ENCODE data around the gene ATXN8OS. TPM values are rescaled to one million over a fixed set of nuclear protein-coding genes. Genes with fewer than 3 reads are reported as not detected.
"Not testable (repeated sequence)": the region's sequence is repeated elsewhere in the genome, so short reads cannot be mapped to it uniquely, and the experiment has no call there.

Gene ATXN8OS
- total RNA-seq = not detected

GRCh38 chr13:70107498-70108281 lies at the start of gene ATXN8OS:
Gene ATXN8OS (plus strand): TSS chr13:70107826.
- H3K9me3 Mint-ChIP-seq = peaks cover 20% of the 10 kb centered on the region
- no peak within 1 kb of the TSS for H3K27ac Mint-ChIP-seq
- H3K27me3 Mint-ChIP-seq = no peaks in the 10 kb centered on the region
- H3K36me3 Mint-ChIP-seq = peaks cover 5% of the 10 kb centered on the region
- H3K4me3 Mint-ChIP-seq = no peak within 1 kb of the TSS
- ATAC-seq (no peak), DNase-seq (ENCODE audit: low spot score) (no peak)
- H3K4me1 Mint-ChIP-seq (ENCODE audit: low read depth in 2 of 2) = no peaks in the 10 kb centered on the region

GRCh38 chr13:70080012-70080411 lies 27.6 kb upstream of the ATXN8OS start:
- H3K27ac Mint-ChIP-seq = no peak overlapping the region
- H3K4me3 Mint-ChIP-seq = no peak overlapping the region
- peaks cover 11% of the 10 kb centered on the region for H3K9me3 Mint-ChIP-seq
- no peak for ATAC-seq
- H3K27me3 Mint-ChIP-seq = no peaks in the 10 kb centered on the region
- no peak for DNase-seq (ENCODE audit: low spot score)
- no peaks in the 10 kb centered on the region for H3K4me1 Mint-ChIP-seq (ENCODE audit: low read depth in 2 of 2)
- peaks cover 4% of the 10 kb centered on the region for H3K36me3 Mint-ChIP-seq

GRCh38 chr13:70087247-70087646 lies 20.4 kb upstream of the ATXN8OS start:
- H3K9me3 Mint-ChIP-seq = peaks cover 26% of the 10 kb centered on the region
- peaks cover 6% of the 10 kb centered on the region for H3K36me3 Mint-ChIP-seq
- H3K27ac Mint-ChIP-seq = no peak overlapping the region
- DNase-seq (ENCODE audit: low spot score) = no peak
- H3K4me3 Mint-ChIP-seq = no peak overlapping the region
- H3K4me1 Mint-ChIP-seq (ENCODE audit: low read depth in 2 of 2) = no peaks in the 10 kb centered on the region
- ATAC-seq = no peak
- H3K27me3 Mint-ChIP-seq = no peaks in the 10 kb centered on the region

- DNase-seq (ENCODE audit: low spot score) (no peak), ATAC-seq (no peak)
- Mint-ChIP-seq H3K4me1 (ENCODE audit: low read depth in 2 of 2) (no peaks in the 10 kb centered on the region), H3K9me3 (peaks cover 26% of the 10 kb centered on the region), H3K4me3 (no peak overlapping the region), H3K27ac (no peak overlapping the region), H3K36me3 (peaks cover 6% of the 10 kb centered on the region), H3K27me3 (no peaks in the 10 kb centered on the region)
Observed at GRCh38 chr13:70088926-70089325, 18.7 kb upstream of the ATXN8OS start.

GRCh38 chr13:70090036-70090723 lies 17.4 kb upstream of the ATXN8OS start:
- Mint-ChIP-seq H3K36me3 (peaks cover under 1% of the 10 kb centered on the region), H3K9me3 (peaks cover 22% of the 10 kb centered on the region), H3K4me3 (no peak overlapping the region), H3K4me1 (ENCODE audit: low read depth in 2 of 2) (no peaks in the 10 kb centered on the region), H3K27me3 (no peaks in the 10 kb centered on the region), H3K27ac (no peak overlapping the region)
- ATAC-seq (no peak), DNase-seq (ENCODE audit: low spot score) (no peak)

GRCh38 chr13:70098669-70099068 lies 9.0 kb upstream of the ATXN8OS start:
- Mint-ChIP-seq H3K27me3 (no peaks in the 10 kb centered on the region), H3K36me3 (no peaks in the 10 kb centered on the region), H3K4me1 (ENCODE audit: low read depth in 2 of 2) (no peaks in the 10 kb centered on the region), H3K27ac (no peak overlapping the region), H3K9me3 (peaks cover 12% of the 10 kb centered on the region), H3K4me3 (no peak overlapping the region)
- DNase-seq (ENCODE audit: low spot score) = no peak
- ATAC-seq = no peak

- no peaks in the 10 kb centered on the region for H3K4me1 Mint-ChIP-seq (ENCODE audit: low read depth in 2 of 2)
- H3K36me3 Mint-ChIP-seq = peaks cover 5% of the 10 kb centered on the region
- no peak overlapping the region for H3K4me3 Mint-ChIP-seq
- peaks cover 16% of the 10 kb centered on the region for H3K9me3 Mint-ChIP-seq
- DNase-seq (ENCODE audit: low spot score) (no peak), ATAC-seq (no peak)
- no peak overlapping the region for H3K27ac Mint-ChIP-seq
- H3K27me3 Mint-ChIP-seq = no peaks in the 10 kb centered on the region
Observed at GRCh38 chr13:70104481-70104880, 3.1 kb upstream of the ATXN8OS start.

GRCh38 chr13:70107125-70107497 lies 515 bp upstream of the ATXN8OS start:
- Mint-ChIP-seq H3K27me3 (no peaks in the 10 kb centered on the region), H3K4me3 (no peak overlapping the region), H3K4me1 (ENCODE audit: low read depth in 2 of 2) (no peaks in the 10 kb centered on the region), H3K9me3 (peaks cover 20% of the 10 kb centered on the region), H3K36me3 (peaks cover 5% of the 10 kb centered on the region), H3K27ac (no peak overlapping the region)
- DNase-seq (ENCODE audit: low spot score) = no peak
- no peak for ATAC-seq

GRCh38 chr13:70108356-70109105 lies 905 bp downstream of the ATXN8OS start, which contains the start of gene KLHL1:
Gene KLHL1 (minus strand): TSS chr13:70108452. CDS start chr13:70107699, 753 bp downstream.
- Mint-ChIP-seq H3K27ac (no peak within 1 kb of the TSS), H3K36me3 (peaks cover 5% of the 10 kb centered on the region), H3K4me1 (ENCODE audit: low read depth in 2 of 2) (no peaks in the 10 kb centered on the region), H3K9me3 (peaks cover 12% of the 10 kb centered on the region), H3K4me3 (no peak within 1 kb of the TSS), H3K27me3 (no peaks in the 10 kb centered on the region)
- DNase-seq (ENCODE audit: low spot score) (no peak), ATAC-seq (no peak)

GRCh38 chr13:70117338-70117905 lies 9.8 kb downstream of the ATXN8OS start:
- Mint-ChIP-seq H3K4me1 (ENCODE audit: low read depth in 2 of 2) (no peaks in the 10 kb centered on the region), H3K4me3 (no peak overlapping the region), H3K27ac (no peak overlapping the region), H3K9me3 (peaks cover 6% of the 10 kb centered on the region), H3K27me3 (no peaks in the 10 kb centered on the region), H3K36me3 (peaks cover 5% of the 10 kb centered on the region)
- ATAC-seq = no peak
- no peak for DNase-seq (ENCODE audit: low spot score)

GRCh38 chr13:70125693-70126092 lies 18.1 kb downstream of the ATXN8OS start:
- Mint-ChIP-seq H3K36me3 (no peaks in the 10 kb centered on the region), H3K4me3 (no peak overlapping the region), H3K27ac (no peak overlapping the region), H3K4me1 (ENCODE audit: low read depth in 2 of 2) (no peaks in the 10 kb centered on the region), H3K9me3 (peaks cover 15% of the 10 kb centered on the region), H3K27me3 (no peaks in the 10 kb centered on the region)
- DNase-seq (ENCODE audit: low spot score) = no peak
- no peak for ATAC-seq

- peaks cover 19% of the 10 kb centered on the region for H3K9me3 Mint-ChIP-seq
- no peaks in the 10 kb centered on the region for H3K27me3 Mint-ChIP-seq
- H3K27ac Mint-ChIP-seq = no peak overlapping the region
- DNase-seq (ENCODE audit: low spot score) (no peak), ATAC-seq (no peak)
- H3K36me3 Mint-ChIP-seq = no peaks in the 10 kb centered on the region
- H3K4me1 Mint-ChIP-seq (ENCODE audit: low read depth in 2 of 2) = no peaks in the 10 kb centered on the region
- H3K4me3 Mint-ChIP-seq = no peak overlapping the region
Observed at GRCh38 chr13:70128098-70128497, 20.5 kb downstream of the ATXN8OS start.

- H3K4me3 Mint-ChIP-seq; H3K27me3 Mint-ChIP-seq; DNase-seq (ENCODE audit: low spot score); H3K36me3 Mint-ChIP-seq; H3K4me1 Mint-ChIP-seq (ENCODE audit: low read depth in 2 of 2); ATAC-seq; H3K27ac Mint-ChIP-seq; H3K9me3 Mint-ChIP-seq: not testable (repeated sequence)
Observed at GRCh38 chr13:70142658-70143057, 35.0 kb downstream of the ATXN8OS start.

- DNase-seq (ENCODE audit: low spot score) = no peak
- H3K4me3 Mint-ChIP-seq = no peak overlapping the region
- no peak for ATAC-seq
- H3K4me1 Mint-ChIP-seq (ENCODE audit: low read depth in 2 of 2) = no peaks in the 10 kb centered on the region
- no peaks in the 10 kb centered on the region for H3K27me3 Mint-ChIP-seq
- peaks cover 4% of the 10 kb centered on the region for H3K36me3 Mint-ChIP-seq
- H3K27ac Mint-ChIP-seq = no peak overlapping the region
- H3K9me3 Mint-ChIP-seq = peaks cover 7% of the 10 kb centered on the region
Observed at GRCh38 chr13:70162141-70162540, 54.5 kb downstream of the ATXN8OS start.
